GM18498 (cell line): ENCODE measurements around the gene PCDH12.

Experiments used
- ATAC-seq: cut with Tn5 transposase; IDR thresholded peaks from one replicate; pipeline ENCODE4 v1.9.1; 2021; ENCODE audit warnings: mild to moderate bottlenecking, moderate library complexity; ENCODE audit not compliant: unreplicated experiment

PCDH12 gene

DNA sequence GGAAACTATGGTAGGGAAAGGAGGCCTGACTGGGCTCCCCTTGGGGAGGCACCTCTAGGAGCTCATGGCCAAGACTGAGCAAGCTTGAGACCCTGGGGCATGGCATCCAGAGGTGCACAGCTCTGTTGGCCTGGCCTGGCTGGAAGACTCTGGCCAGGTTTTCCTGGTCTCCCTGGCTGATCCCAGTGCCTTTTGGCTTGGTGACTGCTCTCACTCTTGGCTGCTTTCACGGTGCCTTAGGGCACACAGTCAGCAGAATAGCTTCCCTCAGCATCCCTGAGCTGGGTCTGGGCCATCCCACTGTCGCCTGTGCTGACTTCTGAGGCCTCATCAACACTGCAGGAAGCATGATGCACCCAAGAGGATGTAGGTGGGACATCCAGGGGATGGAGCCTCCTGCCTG, 47.7 kb downstream of the PCDH12 start:
- no peak for ATAC-seq

DNA sequence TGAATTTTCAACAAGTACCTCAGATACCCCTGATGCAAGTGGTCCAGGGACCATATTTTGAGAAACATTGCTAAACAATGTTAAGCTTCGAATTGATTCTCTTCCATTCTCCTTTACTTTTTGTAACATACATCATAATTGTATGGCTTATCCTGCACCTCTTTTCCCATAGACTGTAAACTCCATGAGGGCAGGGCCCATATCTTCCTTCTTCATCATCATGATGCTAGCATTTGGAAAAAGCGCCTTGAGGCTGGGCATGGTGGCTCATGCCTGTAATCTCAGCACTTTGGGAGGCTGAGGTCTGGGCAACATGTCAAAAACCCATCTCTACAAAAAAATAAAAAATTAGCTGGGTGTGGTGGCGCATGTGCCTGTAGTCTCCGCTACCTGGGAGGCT, 48.8 kb downstream of the PCDH12 start:
- ATAC-seq, result no peak

DNA sequence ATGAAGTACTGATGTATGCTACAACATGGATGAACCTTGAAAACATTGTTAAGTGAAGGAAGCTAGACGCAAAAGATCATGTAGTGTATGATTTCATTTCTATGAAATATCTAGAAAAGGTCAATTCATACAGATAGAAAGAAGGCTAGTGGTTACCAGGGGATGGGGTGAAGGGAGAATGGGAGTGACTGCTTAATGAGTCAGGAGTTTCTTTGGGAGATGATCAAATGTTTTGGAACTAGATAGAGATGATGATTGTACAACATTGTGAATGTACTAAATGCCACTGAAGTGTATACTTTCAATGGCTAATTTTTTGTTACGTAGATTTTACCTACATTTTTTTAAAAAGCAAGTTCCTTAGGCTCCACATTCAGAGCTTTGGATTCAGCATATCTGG, 49.2 kb downstream of the PCDH12 start:
- no peak for ATAC-seq

GRCh38 chr5:141906972-141907371, 51.0 kb downstream of the PCDH12 start:
- ATAC-seq, result no peak

GRCh38 chr5:141906517-141906916, 51.5 kb downstream of the PCDH12 start:
- no peak for ATAC-seq

- ATAC-seq, result no peak
Measured at GRCh38 chr5:141904551-141904950, 53.5 kb downstream of the PCDH12 start.

GRCh38 chr5:141903261-141903660, 54.7 kb downstream of the PCDH12 start:
- no peak for ATAC-seq

GRCh38 chr5:141902015-141902814, 55.8 kb downstream of the PCDH12 start:
- ATAC-seq, result no peak

GRCh38 chr5:141898448-141899049, 59.5 kb downstream of the PCDH12 start:
- ATAC-seq, result no peak

- ATAC-seq, result no peak
Measured at GRCh38 chr5:141897425-141897824, 60.6 kb downstream of the PCDH12 start.
